Measurements from ENCODE around the gene COL27A1.

COL27A1 gene

GRCh38 chr9:114213566-114213965, 58.2 kb downstream of the COL27A1 start:
- ChIA-PET POLR2A (no interaction called here), CTCF (no interaction called here)
- DNase-seq (ENCODE audit: extremely low spot score): no peak
- no peak for TF ChIP-seq CTCF (IDR thresholded peaks at IDR 0.05; ENCODE audit: control extremely low read depth, extremely low read depth, low read depth, missing control alignments)

GRCh38 chr9:114214181-114214580, 58.8 kb downstream of the COL27A1 start:
- DNase-seq (ENCODE audit: extremely low spot score): no peak
- CTCF ChIA-PET: interaction anchor here (0.9 to 1.2 kb wide), 2 partner anchors 10 to 132 kb away, joined by 3 to 4 read pairs; no protein-coding TSS in a partner anchor
- POLR2A ChIA-PET: no interaction called here
- TF ChIP-seq CTCF (IDR thresholded peaks at IDR 0.05; ENCODE audit: control extremely low read depth, extremely low read depth, low read depth, missing control alignments): no peak

GRCh38 chr9:114214686-114215414, 59.5 kb downstream of the COL27A1 start:
- TF ChIP-seq CTCF (IDR thresholded peaks at IDR 0.05; ENCODE audit: control extremely low read depth, extremely low read depth, low read depth, missing control alignments): no peak
- ChIA-PET CTCF (interaction anchor here (0.9 to 1.4 kb wide), 3 partner anchors 10 to 132 kb away, joined by 3 to 4 read pairs (median 3); no protein-coding TSS in a partner anchor), POLR2A (no interaction called here)
- DNase-seq (ENCODE audit: extremely low spot score): no peak

GRCh38 chr9:114216081-114216480, 60.7 kb downstream of the COL27A1 start:
- no peak for TF ChIP-seq CTCF (IDR thresholded peaks at IDR 0.05; ENCODE audit: control extremely low read depth, extremely low read depth, low read depth, missing control alignments)
- ChIA-PET POLR2A (no interaction called here), CTCF (interaction anchor here (0.8 to 1.4 kb wide), 3 partner anchors 9 to 75 kb away, joined by 3 read pairs; no protein-coding TSS in a partner anchor)
- DNase-seq (ENCODE audit: extremely low spot score): no peak

- ChIA-PET POLR2A (no interaction called here), CTCF (interaction anchor here (0.8 kb wide), 1 partner anchor 74 kb away, joined by 3 read pairs; no protein-coding TSS in a partner anchor)
- TF ChIP-seq CTCF (IDR thresholded peaks at IDR 0.05; ENCODE audit: control extremely low read depth, extremely low read depth, low read depth, missing control alignments): no peak
- DNase-seq (ENCODE audit: extremely low spot score): no peak
Measured at GRCh38 chr9:114216976-114217375, 61.6 kb downstream of the COL27A1 start.

- ChIA-PET CTCF (no interaction called here), POLR2A (no interaction called here)
- no peak for DNase-seq (ENCODE audit: extremely low spot score)
- no peak for TF ChIP-seq CTCF (IDR thresholded peaks at IDR 0.05; ENCODE audit: control extremely low read depth, extremely low read depth, low read depth, missing control alignments)
Measured at GRCh38 chr9:114218264-114219120, 63.2 kb downstream of the COL27A1 start.
